Activated naive CD8-positive, alpha-beta T cell treated with anti-CD3 and anti-CD28 coated beads, Interleukin-2, amount 10 ng/mL, durations not matched to agents 7 days and 5 days (primary cell): ENCODE measurements around the gene CRB3. TPM values are rescaled to one million over a fixed set of nuclear protein-coding genes. Genes with fewer than 3 reads are reported as not detected.
"Not testable (repeated sequence)": the region's sequence is repeated elsewhere in the genome, so short reads cannot be mapped to it uniquely, and the experiment has no call there.

Experiments used
- ATAC-seq: fragments of 150-1000 bp; cut with Tn5 transposase; one replicate; pipeline ENCODE4 v1.10.0; 2021; ENCODE audit warnings: low read depth, moderate library complexity
- POLR2A ChIA-PET: fragments of 350-600 bp; sonication (Branson Sonifier 250); formaldehyde crosslinking; loops from one replicate; lab custom pipeline; 2021; ENCODE audit warnings: antibody characterized with exemption; lab: Charles Lee
- DNase-seq: peaks from one replicate; pipeline ENCODE4 v3.0.0; 2021
- H3K27ac Mint-ChIP-seq: one replicate; pipeline ENCODE4 v1.8.0; 2022; ENCODE audit warnings: mild to moderate bottlenecking, mixed read lengths
- H3K27me3 Mint-ChIP-seq: one replicate; pipeline ENCODE4 v1.8.0; 2022; ENCODE audit warnings: mild to moderate bottlenecking, moderate library complexity, mixed read lengths
- H3K36me3 Mint-ChIP-seq: one replicate; pipeline ENCODE4 v1.8.0; 2021; ENCODE audit warnings: mild to moderate bottlenecking, mixed read lengths
- H3K4me1 Mint-ChIP-seq: one replicate; pipeline ENCODE4 v1.8.0; 2021; ENCODE audit warnings: mixed read lengths
- H3K4me3 Mint-ChIP-seq: one replicate; pipeline ENCODE4 v1.8.0; 2022; ENCODE audit warnings: mild to moderate bottlenecking, moderate library complexity, mixed read lengths
- H3K9me3 Mint-ChIP-seq: one replicate; pipeline ENCODE4 v1.8.0; 2021; ENCODE audit warnings: mixed read lengths
- total RNA-seq, 2 experiments: library from RNA; stranded (reverse); gene quantifications; one replicate each; pipeline ENCODE4 v1.2.3, GENCODE V29; 2021

CRB3 gene
- total RNA-seq, 2 experiments from 2014 or later: 2.7 to 3.5 TPM

- DNase-seq (no peak), ATAC-seq (no peak)
- Mint-ChIP-seq H3K9me3 (peaks cover 6% of the 10 kb centered on the region), H3K27ac (no peak overlapping the region), H3K4me1 (peaks cover 13% of the 10 kb centered on the region), H3K36me3 (no peaks in the 10 kb centered on the region), H3K27me3 (peaks cover 5% of the 10 kb centered on the region), H3K4me3 (no peak overlapping the region)
- POLR2A ChIA-PET: no interaction called here
Observed at GRCh38 chr19:6495947-6496346, 31.9 kb downstream of the CRB3 start.

GRCh38 chr19:6498294-6499036, 34.4 kb downstream of the CRB3 start:
- H3K4me3 Mint-ChIP-seq: peak overlapping the region; percentile 27
- peak overlapping the region; percentile 22 for H3K27ac Mint-ChIP-seq
- POLR2A ChIA-PET: no interaction called here

GRCh38 chr19:6499052-6499790, 35.1 kb downstream of the CRB3 start:
- H3K4me3 Mint-ChIP-seq: no peak overlapping the region
- no peak overlapping the region for H3K27ac Mint-ChIP-seq
- POLR2A ChIA-PET: interaction anchor here (1.1 kb wide), 1 partner anchor 18 kb away, joined by 4 read pairs; no protein-coding TSS in a partner anchor
- DNase-seq (no peak), ATAC-seq (no peak)
- no peaks in the 10 kb centered on the region for H3K36me3 Mint-ChIP-seq
- H3K9me3 Mint-ChIP-seq: no peaks in the 10 kb centered on the region
- peaks cover 14% of the 10 kb centered on the region for H3K27me3 Mint-ChIP-seq
- peaks cover 19% of the 10 kb centered on the region for H3K4me1 Mint-ChIP-seq

More at GRCh38 chr19:6498294-6499036, 34.4 kb downstream of the CRB3 start:
- no peaks in the 10 kb centered on the region for H3K36me3 Mint-ChIP-seq
- H3K4me1 Mint-ChIP-seq: peaks cover 19% of the 10 kb centered on the region
- DNase-seq (no peak), ATAC-seq (peak; percentile 21)
- H3K27me3 Mint-ChIP-seq: peaks cover 14% of the 10 kb centered on the region
- H3K9me3 Mint-ChIP-seq: no peaks in the 10 kb centered on the region

- peak overlapping the region; percentile 74 for H3K27ac Mint-ChIP-seq
- peaks cover 14% of the 10 kb centered on the region for H3K27me3 Mint-ChIP-seq
- ATAC-seq: no peak
- DNase-seq: no peak
- H3K4me1 Mint-ChIP-seq: peaks cover 26% of the 10 kb centered on the region
- no peaks in the 10 kb centered on the region for H3K36me3 Mint-ChIP-seq
- peak overlapping the region; percentile 86 for H3K4me3 Mint-ChIP-seq
- POLR2A ChIA-PET: interaction anchor here (1.1 to 1.2 kb wide), 2 partner anchors 20 to 76 kb away, joined by 3 to 4 read pairs; partner anchors contain the start of gene KHSRP
- no peaks in the 10 kb centered on the region for H3K9me3 Mint-ChIP-seq
Observed at GRCh38 chr19:6500837-6501739, 37.0 kb downstream of the CRB3 start.

DNA sequence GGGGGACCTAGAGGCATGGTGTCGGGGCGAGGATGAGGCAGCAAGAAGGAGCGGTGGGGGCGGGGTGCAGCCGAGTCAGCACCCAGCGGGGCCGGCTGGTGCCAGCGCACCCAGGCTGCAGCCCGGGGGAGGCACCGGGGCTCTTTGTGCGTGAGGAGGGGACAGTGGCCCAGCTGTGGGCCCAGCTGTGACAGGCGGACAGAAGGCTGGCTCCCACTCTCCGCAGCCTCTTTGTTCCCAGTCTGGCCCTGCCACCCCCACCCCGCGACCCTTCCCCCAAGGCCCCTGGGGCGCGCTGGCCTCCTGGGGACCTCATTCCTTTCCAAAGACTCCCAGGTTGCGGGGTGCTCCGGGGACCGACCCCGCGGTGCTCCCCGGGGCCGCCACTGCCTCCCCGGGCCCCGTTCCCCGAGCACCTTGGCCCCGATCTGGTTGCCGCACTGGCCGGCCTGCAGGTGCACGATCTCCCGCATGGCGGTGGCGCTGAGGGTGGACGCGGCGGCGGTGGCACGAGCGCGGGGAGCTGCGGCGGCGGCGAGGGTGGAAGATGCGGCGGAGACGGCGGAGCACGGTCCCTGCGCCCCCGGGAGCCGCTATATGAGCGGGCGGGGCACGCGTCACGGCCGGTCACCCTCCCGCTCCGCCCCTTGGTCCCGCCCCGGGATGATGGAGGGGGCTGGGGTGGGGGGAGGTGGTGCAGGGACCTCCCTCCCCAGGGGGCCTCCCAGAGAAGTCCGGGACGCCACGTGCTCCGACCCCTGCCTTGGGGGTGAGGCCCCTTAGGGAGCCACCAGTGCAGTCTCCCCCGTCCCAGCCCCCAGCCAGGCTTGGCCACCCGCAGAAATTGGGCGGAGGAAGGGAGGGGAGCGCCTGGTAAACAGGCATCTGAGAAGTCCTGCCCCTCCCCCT, 37.9 kb downstream of the CRB3 start, which contains the start of gene TUBB4A:
TUBB4A (minus strand) TSS at position 570 of the 909 bp plus-strand sequence; CDS start at position 473, 97 bp downstream.
- DNase-seq (peak; percentile 78), ATAC-seq (peak; percentile 61)
- Mint-ChIP-seq H3K4me3 (peak within 1 kb of the TSS; percentile 86), H3K27ac (peak within 1 kb of the TSS; percentile 74), H3K27me3 (peaks cover 14% of the 10 kb centered on the region), H3K36me3 (no peaks in the 10 kb centered on the region), H3K4me1 (peaks cover 26% of the 10 kb centered on the region), H3K9me3 (no peaks in the 10 kb centered on the region)
- POLR2A ChIA-PET: interaction anchor here (1.0 to 3.9 kb wide), 3 partner anchors 21 to 77 kb away, joined by 3 to 23 read pairs (median 5); partner anchors contain the start of genes DENND1C, KHSRP and SLC25A23

DNA sequence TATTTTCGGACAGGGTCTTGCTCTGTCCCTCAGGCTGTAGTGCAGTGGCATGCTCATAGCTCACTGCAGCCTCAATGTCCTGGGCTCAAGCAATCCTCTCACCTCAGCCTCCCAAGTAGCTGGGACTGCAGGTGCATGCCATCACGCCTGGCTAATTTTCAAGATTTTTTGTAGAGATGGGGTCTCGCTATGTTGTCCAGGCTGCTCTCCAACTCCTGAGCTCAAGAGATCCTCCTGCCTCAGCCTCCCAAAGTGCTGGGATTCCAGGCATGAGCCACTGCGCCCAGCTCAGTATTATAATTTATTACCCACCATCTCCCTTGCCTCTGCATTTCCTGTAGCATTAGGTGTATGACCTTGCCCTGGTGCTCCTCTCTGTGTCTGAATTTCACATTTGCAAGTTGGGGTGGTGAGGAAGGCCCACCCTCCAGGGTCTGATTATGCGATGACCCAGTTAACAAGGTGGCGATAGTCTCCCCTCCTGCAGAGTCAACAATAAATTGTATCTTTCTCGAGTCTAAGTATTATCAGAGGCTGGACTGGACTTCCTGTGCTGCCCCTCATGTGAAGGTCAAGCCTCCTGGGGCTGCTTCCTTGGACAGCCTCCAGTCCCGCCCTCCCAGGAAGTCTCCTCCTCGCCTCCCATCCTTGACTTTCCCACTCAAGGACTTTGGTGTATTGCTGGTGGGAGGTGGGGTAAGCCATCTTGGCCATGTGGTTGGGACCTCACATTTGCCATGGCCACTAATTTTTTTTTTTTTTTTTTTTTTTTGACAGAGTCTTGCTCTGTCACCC, 39.5 kb downstream of the CRB3 start:
- Mint-ChIP-seq H3K9me3 (no peaks in the 10 kb centered on the region), H3K4me1 (peaks cover 21% of the 10 kb centered on the region), H3K36me3 (no peaks in the 10 kb centered on the region), H3K27me3 (peaks cover 14% of the 10 kb centered on the region), H3K4me3 (no peak overlapping the region), H3K27ac (peak overlapping the region; percentile 68)
- ATAC-seq (no peak), DNase-seq (no peak)
- POLR2A ChIA-PET: interaction anchor here (0.6 to 3.9 kb wide), 8 partner anchors 22 to 198 kb away, joined by 3 to 23 read pairs (median 4); partner anchors contain the start of genes DENND1C, KHSRP and SLC25A23

GRCh38 chr19:6508028-6508771, 44.1 kb downstream of the CRB3 start:
- not testable (repeated sequence) for DNase-seq, H3K4me1 Mint-ChIP-seq, H3K27ac Mint-ChIP-seq, H3K4me3 Mint-ChIP-seq, H3K9me3 Mint-ChIP-seq, H3K27me3 Mint-ChIP-seq, ATAC-seq, H3K36me3 Mint-ChIP-seq
- POLR2A ChIA-PET: interaction anchor here (1.4 kb wide), 1 partner anchor 27 kb away, joined by 3 read pairs; the partner anchor contains the start of gene DENND1C

- Mint-ChIP-seq H3K36me3 (no peaks in the 10 kb centered on the region), H3K4me1 (peaks cover 9% of the 10 kb centered on the region), H3K9me3 (no peaks in the 10 kb centered on the region), H3K4me3 (no peak overlapping the region), H3K27ac (no peak overlapping the region), H3K27me3 (no peaks in the 10 kb centered on the region)
- no peak for DNase-seq
- POLR2A ChIA-PET: no interaction called here
- ATAC-seq: no peak
Observed at GRCh38 chr19:6509118-6509971, 45.3 kb downstream of the CRB3 start.

GRCh38 chr19:6510618-6511017, 46.5 kb downstream of the CRB3 start:
- no peak overlapping the region for H3K27ac Mint-ChIP-seq
- DNase-seq: no peak
- H3K9me3 Mint-ChIP-seq: no peaks in the 10 kb centered on the region
- no peak overlapping the region for H3K4me3 Mint-ChIP-seq
- H3K27me3 Mint-ChIP-seq: no peaks in the 10 kb centered on the region
- peaks cover 3% of the 10 kb centered on the region for H3K4me1 Mint-ChIP-seq
- POLR2A ChIA-PET: no interaction called here
- H3K36me3 Mint-ChIP-seq: no peaks in the 10 kb centered on the region
- no peak for ATAC-seq

- DNase-seq: no peak
- Mint-ChIP-seq H3K27me3 (no peaks in the 10 kb centered on the region), H3K4me1 (peaks cover 27% of the 10 kb centered on the region), H3K4me3 (no peak overlapping the region), H3K36me3 (no peaks in the 10 kb centered on the region), H3K27ac (no peak overlapping the region), H3K9me3 (no peaks in the 10 kb centered on the region)
- POLR2A ChIA-PET: interaction anchor here (0.6 kb wide), 1 partner anchor 140 kb away, joined by 3 read pairs; no protein-coding TSS in a partner anchor
- no peak for ATAC-seq
Observed at GRCh38 chr19:6514089-6514488, 50.0 kb downstream of the CRB3 start.
